ENCODE results near the gene LRBA.
"Not testable (repeated sequence)": the region's sequence is repeated elsewhere in the genome, so short reads cannot be mapped to it uniquely, and the experiment has no call there.

LRBA gene

DNA sequence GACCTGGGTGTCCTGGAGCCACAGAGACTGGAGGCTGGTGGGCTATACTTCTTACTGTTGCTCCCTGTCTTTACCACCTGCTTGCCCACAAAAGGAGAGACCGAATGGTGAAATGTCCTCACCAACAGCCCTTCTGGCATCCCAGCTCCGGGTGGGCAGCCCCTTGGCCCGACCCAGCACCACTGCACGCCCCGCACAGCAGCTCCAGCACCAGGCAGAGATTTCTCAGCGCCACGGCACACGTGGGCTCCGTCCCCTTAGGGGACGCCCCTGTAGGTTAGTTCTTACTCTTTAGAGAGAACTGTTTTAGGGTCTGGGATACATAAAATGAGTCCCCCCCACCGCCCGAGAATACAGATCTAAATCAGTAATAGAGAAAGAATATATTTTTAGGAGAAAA, 591.6 kb downstream of the LRBA start:
- no peak for DNase-seq (ENCODE audit: low read depth, low spot score)

- no peak for DNase-seq (ENCODE audit: low read depth, low spot score)
These were observed 592.0 kb downstream of the LRBA start for GRCh38 chr4:150423074-150423473.

DNA sequence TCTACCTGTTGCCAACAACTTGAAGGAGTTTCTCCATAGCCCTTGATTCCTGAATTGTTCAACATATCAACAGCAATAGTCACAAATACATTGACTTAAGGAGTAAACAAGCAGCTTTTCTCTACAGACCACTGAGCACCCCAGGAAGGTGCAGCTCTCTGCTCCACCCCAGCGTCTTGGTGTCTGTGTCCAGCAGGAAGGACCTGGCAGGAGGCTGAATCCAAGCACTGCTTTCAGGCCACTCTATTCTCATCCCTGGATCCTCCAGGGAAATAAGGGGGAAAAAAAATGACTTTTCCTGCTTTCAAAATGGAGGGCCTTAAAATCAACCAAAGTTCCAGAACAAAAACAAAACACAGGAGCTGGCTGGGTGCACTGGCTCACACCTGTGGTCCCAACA, 593.5 kb downstream of the LRBA start:
- no peak for DNase-seq (ENCODE audit: low read depth, low spot score)

DNA sequence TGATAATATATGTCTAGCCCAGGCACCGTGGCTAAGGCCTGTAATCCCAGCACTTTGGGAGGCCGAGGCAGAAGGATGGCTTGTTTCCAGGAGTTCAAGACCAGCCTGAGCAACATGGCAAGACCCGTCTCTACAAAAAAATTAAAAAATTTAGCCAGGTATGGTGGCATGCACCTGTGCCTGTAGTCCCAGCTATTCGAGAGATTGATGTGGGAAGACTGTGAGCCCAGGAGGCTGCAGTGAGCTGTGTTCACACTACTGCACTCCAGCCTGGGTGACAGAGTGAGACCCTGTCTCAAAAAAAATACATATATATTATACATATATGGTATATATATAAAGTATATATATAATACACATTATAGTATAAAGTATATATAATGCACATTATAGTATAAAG, 595.1 kb downstream of the LRBA start:
- no peak for DNase-seq (ENCODE audit: low read depth, low spot score)

DNA sequence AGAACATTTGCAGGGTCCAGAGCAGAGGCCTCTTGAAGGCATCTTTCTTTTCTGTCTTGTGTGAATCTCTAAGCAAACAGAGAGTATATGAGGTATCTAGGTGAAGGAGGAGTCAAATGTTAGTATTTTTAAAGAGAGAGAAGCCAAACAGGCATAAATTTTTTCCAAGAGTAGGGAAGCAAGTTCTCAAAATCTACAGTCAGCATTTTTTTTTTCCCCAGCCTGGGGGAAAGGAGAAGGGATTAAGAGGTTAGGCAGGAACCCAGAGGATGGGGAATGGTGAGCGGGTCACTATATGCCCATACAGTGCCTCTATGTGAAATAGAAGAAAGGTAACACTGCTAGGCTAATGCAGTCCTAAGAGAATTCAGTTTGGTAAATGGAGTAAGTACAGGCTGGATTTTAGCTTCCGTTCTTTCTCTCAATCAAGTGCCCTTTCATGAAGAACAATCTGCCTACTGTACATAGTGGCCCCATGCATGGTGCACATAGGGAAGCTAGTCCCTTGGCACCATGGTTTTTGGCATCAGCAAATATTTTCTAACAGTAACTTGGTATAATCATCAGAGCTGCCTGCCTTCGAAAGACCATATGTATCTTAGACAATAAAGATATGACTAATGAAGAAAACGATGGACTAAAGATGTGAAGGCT, 596.2 kb downstream of the LRBA start:
- no peak for DNase-seq (ENCODE audit: low read depth, low spot score)

- no peak for DNase-seq (ENCODE audit: low read depth, low spot score)
These were observed 599.9 kb downstream of the LRBA start for GRCh38 chr4:150415213-150415612.

DNA sequence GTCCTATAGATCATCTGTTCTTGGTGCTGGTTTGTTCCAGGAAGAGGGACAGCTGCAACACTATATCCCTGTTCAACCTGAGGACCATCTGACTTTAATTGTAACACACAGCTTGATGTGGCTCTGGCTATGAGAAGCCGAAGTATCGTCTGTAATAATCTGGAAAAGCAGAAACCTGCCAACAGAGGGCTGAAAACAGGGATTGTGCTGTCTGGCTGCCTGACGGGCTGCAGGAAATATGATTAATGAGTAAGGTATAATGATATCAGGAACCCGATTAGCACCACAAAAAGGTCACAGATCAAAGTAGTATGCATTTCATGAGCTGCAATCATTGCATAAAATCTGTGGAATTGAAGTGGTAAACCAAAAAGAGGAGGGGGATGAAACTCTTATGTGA, 603.6 kb downstream of the LRBA start:
- DNase-seq (ENCODE audit: low read depth, low spot score) = no peak

DNA sequence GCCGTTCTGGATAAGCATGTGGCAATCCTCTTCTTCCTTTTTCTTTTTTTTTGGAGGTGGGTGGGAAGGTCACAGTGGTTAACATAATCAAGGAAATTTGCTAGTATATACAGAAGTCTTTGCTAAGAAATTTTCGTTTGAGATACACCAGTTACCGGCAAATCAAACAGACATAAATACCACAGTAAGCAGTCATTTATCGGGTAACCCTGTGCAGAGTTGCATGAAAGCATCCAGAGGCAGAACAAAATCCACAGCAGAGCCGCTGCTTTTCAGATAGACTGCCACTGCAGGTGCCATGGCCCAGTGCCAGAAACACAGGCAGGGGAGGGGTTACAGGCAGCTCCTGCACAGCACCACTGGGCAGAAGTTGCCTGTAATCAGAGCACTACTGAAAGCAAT, 612.2 kb downstream of the LRBA start:
- DNase-seq (ENCODE audit: low read depth, low spot score) = no peak

DNA sequence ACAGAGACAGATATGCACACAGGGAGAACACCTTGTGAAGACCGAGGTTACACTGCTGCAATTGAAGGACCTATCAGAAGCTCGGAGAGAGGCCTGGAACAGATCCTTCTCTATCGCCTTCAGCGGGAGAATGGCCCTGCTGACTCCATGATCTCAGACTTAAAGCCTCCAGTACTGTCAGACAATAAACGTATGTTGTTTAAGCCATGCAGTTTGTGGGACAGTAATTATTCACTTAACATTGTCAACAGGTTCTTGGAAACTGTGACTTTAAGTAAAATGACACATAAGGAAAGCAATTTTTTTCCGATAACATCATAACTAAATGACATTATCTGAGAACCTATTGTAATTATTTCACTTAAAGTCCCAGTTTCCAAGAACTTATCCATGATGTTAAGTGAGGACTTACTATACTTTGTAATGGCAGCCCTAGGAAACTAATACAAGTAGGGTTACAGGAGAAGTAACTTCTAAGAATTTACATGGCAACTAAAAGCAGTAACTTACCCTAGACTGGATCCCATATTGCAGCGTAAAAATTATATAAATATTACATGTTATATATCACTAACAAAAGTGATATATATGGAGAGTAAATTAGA, 613.9 kb downstream of the LRBA start:
- DNase-seq (ENCODE audit: low read depth, low spot score) = no peak

DNA sequence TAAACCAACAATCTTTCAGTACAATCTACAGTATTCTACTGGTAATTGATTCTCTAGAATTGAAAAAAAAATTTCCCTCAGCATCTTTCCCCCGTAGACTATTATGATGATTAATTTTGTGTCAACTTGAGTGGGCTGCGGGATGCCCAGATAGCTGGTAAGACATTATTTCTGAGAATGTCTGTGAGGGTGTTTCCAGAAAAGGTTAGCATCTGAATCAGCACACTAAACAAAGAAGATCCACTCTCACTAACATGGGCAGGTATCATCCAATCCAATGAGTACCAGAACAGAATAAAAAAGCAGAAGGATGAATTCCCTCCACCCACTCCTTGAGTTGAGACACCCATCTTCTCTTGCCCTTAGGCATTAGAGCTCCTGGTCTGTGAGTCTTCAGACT, 619.2 kb downstream of the LRBA start:
- no peak for DNase-seq (ENCODE audit: low read depth, low spot score)

- DNase-seq (ENCODE audit: low read depth, low spot score) = no peak
These were observed 621.0 kb downstream of the LRBA start for GRCh38 chr4:150394046-150394445.

DNA sequence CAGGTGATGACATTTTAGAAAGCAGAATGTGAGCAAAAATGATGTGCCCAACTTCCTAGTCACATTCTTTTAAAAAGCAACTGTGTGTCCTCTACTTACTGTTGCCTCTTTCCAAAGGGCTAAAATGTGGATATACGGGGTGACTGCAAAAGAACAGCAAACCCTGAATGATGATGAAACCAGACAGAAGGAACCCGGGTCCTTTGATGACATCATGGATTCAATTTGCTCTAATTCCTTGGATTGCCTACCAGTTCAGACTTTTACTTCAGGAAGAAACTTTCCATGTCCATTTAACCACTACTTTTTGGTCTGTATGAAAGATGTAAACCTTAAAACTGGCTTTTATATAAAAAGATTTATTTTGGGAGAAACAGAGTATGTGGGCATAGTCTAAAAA, 624.0 kb downstream of the LRBA start:
- no peak for DNase-seq (ENCODE audit: low read depth, low spot score)

DNA sequence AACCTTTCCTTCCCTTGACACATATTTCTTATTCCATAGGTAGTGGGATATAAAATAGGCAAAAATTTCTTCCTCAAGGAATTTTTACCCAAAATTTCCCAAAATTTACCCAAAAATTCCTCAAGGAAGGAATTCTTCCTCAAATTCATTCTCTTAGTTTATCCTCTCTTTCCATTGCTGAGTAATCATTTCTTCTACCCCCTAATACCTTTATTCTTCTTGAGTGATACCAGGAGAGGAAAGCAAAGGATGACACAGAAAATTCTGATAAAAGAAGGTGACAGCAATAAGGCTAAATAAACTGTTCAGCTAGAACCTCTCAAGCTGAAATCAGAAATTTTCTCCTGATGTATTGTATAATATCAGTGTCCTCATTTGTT, 624.6 kb downstream of the LRBA start:
- DNase-seq (ENCODE audit: low read depth, low spot score) = no peak

- DNase-seq (ENCODE audit: low read depth, low spot score) = no peak
These were observed 625.1 kb downstream of the LRBA start for GRCh38 chr4:150389896-150390530.

DNA sequence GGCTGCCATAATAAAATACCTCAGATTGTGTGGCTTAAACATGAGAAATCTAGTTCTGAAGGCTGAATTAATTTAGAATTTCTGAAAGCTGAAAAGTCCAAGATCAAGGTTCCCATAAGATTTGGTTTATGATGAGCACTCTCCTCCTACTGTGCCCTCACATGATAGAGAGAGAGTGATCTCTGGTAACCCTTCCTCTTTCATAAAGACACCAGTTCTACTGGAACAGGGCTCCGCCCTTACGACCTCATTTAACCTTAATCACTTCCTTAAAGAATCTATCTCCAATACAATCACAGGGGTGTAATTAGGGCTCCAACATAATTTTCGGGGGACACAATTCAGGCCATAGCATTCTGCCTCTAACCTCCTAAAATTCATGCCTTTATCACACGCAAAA, 627.1 kb downstream of the LRBA start:
- DNase-seq (ENCODE audit: low read depth, low spot score) = no peak

DNA sequence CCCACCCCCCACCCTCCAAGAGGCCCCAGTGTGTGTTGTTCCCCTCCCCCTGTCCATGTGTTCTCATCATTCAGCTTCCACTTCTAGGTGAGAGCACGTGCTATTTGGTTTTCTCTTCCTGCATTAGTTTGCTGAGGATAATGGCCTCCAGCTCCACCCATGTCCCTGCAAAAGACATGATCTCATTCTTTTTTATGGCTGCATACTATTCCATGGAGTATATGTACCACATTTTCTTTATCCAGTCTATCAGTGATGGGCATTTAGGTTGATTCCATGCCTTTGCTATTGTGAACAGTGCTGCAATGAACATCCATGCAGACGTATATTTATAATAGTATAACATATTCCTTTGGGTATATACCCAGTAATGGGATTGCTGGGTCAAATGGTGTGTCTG, 628.7 kb downstream of the LRBA start:
- DNase-seq (ENCODE audit: low read depth, low spot score) = not testable (repeated sequence)

DNA sequence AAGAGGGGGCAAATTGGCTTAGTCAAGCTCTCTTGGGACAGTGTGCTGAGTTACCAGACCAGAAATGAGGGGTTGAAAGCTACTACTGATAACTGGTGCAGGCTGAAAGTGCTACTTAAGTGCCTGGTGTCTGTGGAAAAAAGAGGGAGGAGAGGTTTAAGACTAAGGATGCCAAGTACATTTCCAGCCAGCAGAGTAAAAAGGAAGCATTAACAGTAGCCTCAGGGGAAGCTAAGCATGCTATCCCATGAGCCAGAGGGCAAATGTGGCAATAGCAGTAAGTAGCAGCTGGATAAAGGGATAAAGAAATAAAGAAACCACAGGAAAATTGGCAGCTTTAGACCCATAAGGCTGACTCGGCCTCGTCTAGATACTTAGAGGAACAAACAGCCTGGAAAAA, 629.5 kb downstream of the LRBA start:
- DNase-seq (ENCODE audit: low read depth, low spot score) = peak; percentile 51

DNA sequence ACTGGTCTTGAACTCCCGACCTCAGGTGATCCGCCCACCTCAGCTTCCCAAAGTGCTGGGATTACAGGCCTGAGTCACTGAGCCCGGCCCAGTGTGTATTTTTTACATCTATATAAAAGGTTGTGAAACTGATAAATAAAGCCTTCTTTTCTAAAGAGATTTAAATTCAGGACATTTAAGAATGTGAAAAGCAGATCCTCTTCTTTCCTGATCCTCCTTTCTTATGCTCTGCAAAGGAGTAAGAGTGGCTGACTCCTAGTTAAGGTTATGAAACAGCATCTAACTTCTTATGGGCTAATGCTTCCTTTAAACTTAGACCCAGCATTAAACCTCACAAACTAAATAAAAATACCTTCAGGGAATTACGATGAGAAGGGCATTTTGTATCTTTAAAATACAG, 630.8 kb downstream of the LRBA start:
- no peak for DNase-seq (ENCODE audit: low read depth, low spot score)

DNA sequence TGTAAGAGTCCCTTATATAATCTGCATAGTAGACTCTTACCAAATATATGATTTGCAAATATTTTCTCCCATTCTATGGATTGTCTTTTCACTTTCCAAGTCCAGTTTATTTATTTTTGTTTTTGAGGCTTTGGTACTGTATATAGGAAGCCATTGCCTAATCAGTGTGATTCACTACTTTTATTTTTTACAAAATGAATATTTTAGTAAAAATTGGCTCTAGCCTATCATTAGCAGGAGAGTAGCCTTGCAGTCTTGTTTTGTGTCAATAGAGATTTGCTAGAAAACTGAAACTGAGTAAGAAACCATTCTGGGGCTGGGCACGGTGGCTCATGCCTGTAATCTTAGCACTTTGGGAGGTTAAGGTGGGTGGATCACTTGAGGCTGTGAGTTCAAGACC, 633.1 kb downstream of the LRBA start:
- no peak for DNase-seq (ENCODE audit: low read depth, low spot score)

DNA sequence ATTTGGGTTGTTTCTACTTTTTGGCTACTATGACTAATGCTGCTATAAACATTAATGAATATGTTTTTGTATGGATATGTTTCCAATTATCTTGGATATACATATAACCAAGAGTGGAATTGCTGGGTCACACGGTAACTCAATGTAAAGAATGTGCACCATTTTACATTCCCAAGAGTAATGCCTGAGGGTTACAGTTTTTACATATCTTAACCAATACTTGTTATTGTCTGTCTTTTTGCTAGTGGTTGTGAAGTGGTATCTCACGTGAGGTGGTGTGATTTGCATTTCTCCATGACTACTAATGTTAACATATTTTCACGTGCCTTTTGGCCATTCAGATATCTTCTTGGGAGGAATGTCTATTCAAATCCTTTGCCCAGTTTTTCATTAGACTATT, 633.5 kb downstream of the LRBA start:
- no peak for DNase-seq (ENCODE audit: low read depth, low spot score)

GRCh38 chr4:150381036-150381435, 634.0 kb downstream of the LRBA start:
- DNase-seq (ENCODE audit: low read depth, low spot score) = no peak

DNA sequence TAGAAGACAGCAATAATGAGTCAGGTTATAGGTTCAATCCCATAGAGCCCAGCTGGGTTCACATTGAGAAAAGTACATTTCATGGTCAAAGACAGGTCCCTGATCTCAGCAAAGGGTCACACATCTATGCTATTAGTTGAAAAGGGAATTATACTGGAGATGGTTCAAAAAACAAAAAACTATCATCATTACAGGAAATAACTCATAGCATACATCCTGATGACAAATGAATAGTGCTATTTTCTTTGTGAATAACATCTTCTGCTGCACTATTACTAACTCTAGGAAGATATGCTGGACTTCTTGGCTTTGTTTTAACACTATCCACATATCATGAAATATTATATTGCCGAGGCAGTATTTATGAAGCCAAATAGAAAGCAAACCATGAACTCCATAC, 635.6 kb downstream of the LRBA start:
- no peak for DNase-seq (ENCODE audit: low read depth, low spot score)

- DNase-seq (ENCODE audit: low read depth, low spot score) = no peak
These were observed 640.1 kb downstream of the LRBA start for GRCh38 chr4:150375025-150375424.

GRCh38 chr4:150371869-150372268, 643.2 kb downstream of the LRBA start:
- DNase-seq (ENCODE audit: low read depth, low spot score) = no peak
